ENCODE results near the gene LMNA.

LMNA gene

DNA sequence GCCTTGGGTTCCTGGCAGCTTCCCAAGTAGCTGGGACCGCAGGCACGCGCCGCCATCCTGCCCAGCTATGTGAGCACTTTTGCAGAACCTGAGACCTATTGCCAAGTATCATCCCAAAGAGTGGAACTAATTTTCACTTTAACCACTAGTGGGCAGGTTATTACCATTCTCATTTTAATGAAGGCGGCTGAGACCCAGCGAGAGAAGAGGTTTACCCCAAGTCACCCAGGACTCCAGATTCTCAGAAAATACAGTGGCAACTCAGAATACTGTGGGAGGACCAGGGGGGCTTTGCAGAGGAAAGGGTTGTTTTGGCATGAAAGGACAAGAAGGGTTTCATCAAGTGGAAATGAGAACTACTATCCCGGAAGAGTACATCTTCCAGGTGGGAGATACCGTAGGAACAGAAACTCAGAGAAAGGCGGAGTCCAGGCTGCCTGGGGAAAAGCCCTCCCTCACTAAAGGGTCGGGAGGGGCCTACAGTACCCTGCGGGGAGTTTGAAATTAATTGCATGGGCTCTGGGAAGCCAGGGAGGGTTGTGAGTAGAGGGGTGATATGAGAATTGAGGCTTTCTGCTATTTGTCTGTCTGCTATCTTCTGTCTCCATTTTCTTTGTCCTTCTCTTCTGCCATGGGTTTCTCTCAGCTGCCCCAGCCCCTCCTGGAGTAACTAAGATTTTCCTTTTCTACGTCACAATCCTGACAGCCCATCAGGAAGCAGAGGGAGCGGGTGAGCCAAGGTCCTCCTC is 31.7 kb downstream of the LMNA start:
- H3K27ac ChIP-seq (replicated peaks): peak overlapping the region; percentile 61
- TF ChIP-seq, protein P1, sequence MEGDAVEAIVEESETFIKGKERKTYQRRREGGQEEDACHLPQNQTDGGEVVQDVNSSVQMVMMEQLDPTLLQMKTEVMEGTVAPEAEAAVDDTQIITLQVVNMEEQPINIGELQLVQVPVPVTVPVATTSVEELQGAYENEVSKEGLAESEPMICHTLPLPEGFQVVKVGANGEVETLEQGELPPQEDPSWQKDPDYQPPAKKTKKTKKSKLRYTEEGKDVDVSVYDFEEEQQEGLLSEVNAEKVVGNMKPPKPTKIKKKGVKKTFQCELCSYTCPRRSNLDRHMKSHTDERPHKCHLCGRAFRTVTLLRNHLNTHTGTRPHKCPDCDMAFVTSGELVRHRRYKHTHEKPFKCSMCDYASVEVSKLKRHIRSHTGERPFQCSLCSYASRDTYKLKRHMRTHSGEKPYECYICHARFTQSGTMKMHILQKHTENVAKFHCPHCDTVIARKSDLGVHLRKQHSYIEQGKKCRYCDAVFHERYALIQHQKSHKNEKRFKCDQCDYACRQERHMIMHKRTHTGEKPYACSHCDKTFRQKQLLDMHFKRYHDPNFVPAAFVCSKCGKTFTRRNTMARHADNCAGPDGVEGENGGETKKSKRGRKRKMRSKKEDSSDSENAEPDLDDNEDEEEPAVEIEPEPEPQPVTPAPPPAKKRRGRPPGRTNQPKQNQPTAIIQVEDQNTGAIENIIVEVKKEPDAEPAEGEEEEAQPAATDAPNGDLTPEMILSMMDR (IDR thresholded peaks at IDR 0.05; ENCODE audit: insufficient read depth, low read length): peak; percentile 86
- TF ChIP-seq POLR2AphosphoS5 (IDR thresholded peaks at IDR 0.05; ENCODE audit: low read depth) (peak; percentile 55; the same call in 1 of the 2 replicates), SPI1 (IDR thresholded peaks at IDR 0.05; ENCODE audit: borderline replicate concordance, low read depth) (no peak), GABPA (IDR thresholded peaks at IDR 0.05; ENCODE audit: low read depth) (no peak)
- TF ChIP-seq, protein P2, sequence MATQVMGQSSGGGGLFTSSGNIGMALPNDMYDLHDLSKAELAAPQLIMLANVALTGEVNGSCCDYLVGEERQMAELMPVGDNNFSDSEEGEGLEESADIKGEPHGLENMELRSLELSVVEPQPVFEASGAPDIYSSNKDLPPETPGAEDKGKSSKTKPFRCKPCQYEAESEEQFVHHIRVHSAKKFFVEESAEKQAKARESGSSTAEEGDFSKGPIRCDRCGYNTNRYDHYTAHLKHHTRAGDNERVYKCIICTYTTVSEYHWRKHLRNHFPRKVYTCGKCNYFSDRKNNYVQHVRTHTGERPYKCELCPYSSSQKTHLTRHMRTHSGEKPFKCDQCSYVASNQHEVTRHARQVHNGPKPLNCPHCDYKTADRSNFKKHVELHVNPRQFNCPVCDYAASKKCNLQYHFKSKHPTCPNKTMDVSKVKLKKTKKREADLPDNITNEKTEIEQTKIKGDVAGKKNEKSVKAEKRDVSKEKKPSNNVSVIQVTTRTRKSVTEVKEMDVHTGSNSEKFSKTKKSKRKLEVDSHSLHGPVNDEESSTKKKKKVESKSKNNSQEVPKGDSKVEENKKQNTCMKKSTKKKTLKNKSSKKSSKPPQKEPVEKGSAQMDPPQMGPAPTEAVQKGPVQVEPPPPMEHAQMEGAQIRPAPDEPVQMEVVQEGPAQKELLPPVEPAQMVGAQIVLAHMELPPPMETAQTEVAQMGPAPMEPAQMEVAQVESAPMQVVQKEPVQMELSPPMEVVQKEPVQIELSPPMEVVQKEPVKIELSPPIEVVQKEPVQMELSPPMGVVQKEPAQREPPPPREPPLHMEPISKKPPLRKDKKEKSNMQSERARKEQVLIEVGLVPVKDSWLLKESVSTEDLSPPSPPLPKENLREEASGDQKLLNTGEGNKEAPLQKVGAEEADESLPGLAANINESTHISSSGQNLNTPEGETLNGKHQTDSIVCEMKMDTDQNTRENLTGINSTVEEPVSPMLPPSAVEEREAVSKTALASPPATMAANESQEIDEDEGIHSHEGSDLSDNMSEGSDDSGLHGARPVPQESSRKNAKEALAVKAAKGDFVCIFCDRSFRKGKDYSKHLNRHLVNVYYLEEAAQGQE (IDR thresholded peaks at IDR 0.05; ENCODE audit: insufficient replicate concordance, low read depth): no peak
- peak; percentile 67 to 81 for DNase-seq (ENCODE audit: low read depth in 1 of 2, low spot score in 1 of 2)
- no peaks in the 10 kb centered on the region for H3K27me3 ChIP-seq (ENCODE audit: insufficient read depth, poor library complexity, severe bottlenecking)
- H3K4me3 ChIP-seq (replicated peaks; ENCODE audit: insufficient read depth, low read length): no peak overlapping the region

DNA sequence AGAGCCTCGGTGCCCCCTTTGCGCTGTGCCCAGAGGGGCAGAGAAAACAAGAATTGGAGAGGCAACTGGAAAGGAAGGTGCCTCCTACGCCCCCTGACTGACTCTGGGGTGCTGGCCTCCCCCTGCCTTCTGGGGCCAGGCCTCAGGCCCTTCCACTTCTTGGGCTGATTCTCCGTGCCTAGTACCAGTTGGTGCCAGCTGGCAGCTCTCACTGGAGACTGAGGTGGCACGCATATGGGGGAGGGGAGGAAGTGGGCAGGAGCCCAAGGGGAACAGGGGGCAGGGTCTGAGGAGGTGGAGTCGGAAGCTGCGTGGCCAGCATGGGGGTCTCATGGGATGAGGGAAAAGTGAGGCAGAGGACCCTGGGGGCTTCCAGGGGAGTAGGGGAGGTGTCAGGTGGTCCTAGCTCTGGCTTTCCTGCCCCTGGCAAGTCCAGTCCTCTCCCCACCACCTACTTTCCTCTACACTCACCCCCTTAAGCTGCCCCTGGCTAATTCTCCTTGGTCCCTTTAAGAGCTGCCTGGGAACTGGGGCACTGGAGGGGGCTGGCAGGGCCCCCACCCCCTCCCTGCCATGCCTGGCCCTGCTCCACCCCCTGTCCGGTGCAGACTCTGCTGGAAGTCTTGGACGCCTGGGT is 32.4 kb downstream of the LMNA start:
- Histone ChIP-seq H3K27ac (replicated peaks) (peak overlapping the region; percentile 61), H3K4me3 (replicated peaks; ENCODE audit: insufficient read depth, low read length) (no peak overlapping the region), H3K27me3 (ENCODE audit: insufficient read depth, poor library complexity, severe bottlenecking) (no peaks in the 10 kb centered on the region)
- peak in 1 of 2 experiments; percentile 69 for DNase-seq (ENCODE audit: low read depth in 1 of 2, low spot score in 1 of 2)
- TF ChIP-seq, protein P1 (IDR thresholded peaks at IDR 0.05; ENCODE audit: insufficient read depth, low read length): no peak
- TF ChIP-seq SPI1 (IDR thresholded peaks at IDR 0.05; ENCODE audit: borderline replicate concordance, low read depth): peak; percentile 69
- no peak for TF ChIP-seq POLR2AphosphoS5 (IDR thresholded peaks at IDR 0.05; ENCODE audit: low read depth)

DNA sequence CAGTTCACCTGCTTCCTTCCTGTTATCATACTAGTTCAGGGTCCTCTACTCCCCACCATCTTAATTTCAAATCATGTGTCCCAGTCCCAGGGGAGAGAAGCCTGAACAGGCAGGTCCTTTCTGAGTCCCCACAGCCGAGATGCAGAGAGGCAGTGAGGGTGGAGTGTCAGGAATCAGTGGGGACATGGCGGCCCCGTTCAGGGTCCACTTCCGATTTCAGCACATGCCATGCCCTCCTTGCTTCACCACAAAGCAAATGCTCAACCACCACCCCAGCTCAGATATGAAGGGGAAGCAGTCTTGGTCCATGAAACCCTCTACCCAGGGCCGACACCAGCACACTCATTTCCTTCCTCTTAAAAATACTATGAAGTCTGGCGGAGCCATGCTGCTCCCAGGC is 33.7 kb downstream of the LMNA start:
- peak overlapping the region; percentile 84 for H3K27ac ChIP-seq (replicated peaks)
- no peaks in the 10 kb centered on the region for H3K27me3 ChIP-seq (ENCODE audit: insufficient read depth, poor library complexity, severe bottlenecking)
- no peak overlapping the region for H3K4me3 ChIP-seq (replicated peaks; ENCODE audit: insufficient read depth, low read length)
- DNase-seq (ENCODE audit: low read depth in 1 of 2, low spot score in 1 of 2): peak in 1 of 2 experiments; percentile 89
- TF ChIP-seq POLR2AphosphoS5 (IDR thresholded peaks at IDR 0.05; ENCODE audit: low read depth) (peak; percentile 71), SPI1 (IDR thresholded peaks at IDR 0.05; ENCODE audit: borderline replicate concordance, low read depth) (peak; percentile 64; the same call in 1 of the 2 replicates), GABPA (IDR thresholded peaks at IDR 0.05; ENCODE audit: low read depth) (no peak)
- TF ChIP-seq, protein P2 (IDR thresholded peaks at IDR 0.05; ENCODE audit: insufficient replicate concordance, low read depth): peak; percentile 49
- TF ChIP-seq, protein P1 (IDR thresholded peaks at IDR 0.05; ENCODE audit: insufficient read depth, low read length): no peak
